Vagina (tissue), 2 donors: ENCODE data around the gene LIN37. TPM values are rescaled to one million over a fixed set of nuclear protein-coding genes. Genes with fewer than 3 reads are reported as not detected.

Experiments used
- DNase-seq, 2 donors: peaks; one replicate each; pipeline ENCODE4 v3.0.0-alpha.2; 2017; ENCODE audit errors: extremely low spot score in 2 of 2
- H3K27ac ChIP-seq: fragments of 200-600 bp; sonication (generic); one replicate; pipeline ENCODE4 v1.5.1; 2019
- H3K27me3 ChIP-seq: fragments of 200-600 bp; sonication (generic); one replicate; pipeline ENCODE4 v1.5.1; 2019
- H3K36me3 ChIP-seq, 2 donors: fragments of 200-600 bp; sonication (generic); one replicate each; pipeline ENCODE4 v1.5.1; 2017 to 2019
- H3K4me1 ChIP-seq: fragments of 200-600 bp; sonication (generic); one replicate; pipeline ENCODE4 v1.5.1; 2019
- H3K4me3 ChIP-seq, 2 donors: fragments of 200-600 bp; sonication (generic); 1 replicate in 1 of 2; 2 replicates in 1 of 2; pipeline ENCODE4 v1.5.1; 2016 to 2019
- H3K9me3 ChIP-seq: fragments of 200-600 bp; sonication (generic); one replicate; pipeline ENCODE4 v1.5.1; 2019
- CTCF ChIP-seq, 3 experiments: fragments of 450-650 bp in 2 of 3; fragments of 200-600 bp in 1 of 3; sonication (generic) in 1 of 3; IDR thresholded peaks; one replicate each; pipeline ENCODE4 v1.5.1; 2017 to 2019; ENCODE audit warnings: antibody characterized with exemption in 3 of 3, mild to moderate bottlenecking in 2 of 3, moderate library complexity in 2 of 3
- POLR2A ChIP-seq, 2 donors: fragments of 450-650 bp; IDR thresholded peaks; one replicate each; pipeline ENCODE4 v1.6.1; 2017; ENCODE audit warnings: antibody characterized with exemption in 2 of 2, mild to moderate bottlenecking in 2 of 2, moderate library complexity in 2 of 2
- POLR2AphosphoS5 ChIP-seq, 2 donors: sonication (generic); formaldehyde crosslinking; IDR thresholded peaks; one replicate each; pipeline ENCODE4 v1.9.0; 2017; ENCODE audit warnings: antibody characterized with exemption in 2 of 2, mild to moderate bottlenecking in 2 of 2, low read depth in 1 of 2; ENCODE audit not compliant: insufficient read depth in 1 of 2
- intact Hi-C: fragments of 100-400 bp; cut with DNase I; formaldehyde crosslinking; loops from one replicate; pipeline ENCODE4 v1.15.1; 2023
- total RNA-seq: library from RNA; depleted of rRNA; stranded (reverse); fragments of >200 nt; gene quantifications from one replicate; pipeline ENCODE4 v1.2.3, GENCODE V29; 2016

The LIN37 gene
- total RNA-seq, 1 donor from 2014 or later: 11.3 TPM

GRCh38 chr19:35744430-35745327, 3.7 kb upstream of the LIN37 start:
- Histone ChIP-seq H3K36me3 (no peaks in the 10 kb centered on the region), H3K9me3 (no peaks in the 10 kb centered on the region), H3K4me3 (peak overlapping the region; percentile 90 to 93), H3K27ac (peak overlapping the region; percentile 100), H3K27me3 (no peaks in the 10 kb centered on the region), H3K4me1 (peaks cover 51% of the 10 kb centered on the region)
- intact Hi-C loops: no loop called here
- TF ChIP-seq POLR2AphosphoS5 (IDR thresholded peaks at IDR 0.05; ENCODE audit: insufficient read depth in 1 of 2, low read depth in 1 of 2): peak in 1 of 2 donors; percentile 73
- TF ChIP-seq POLR2A (IDR thresholded peaks at IDR 0.05): no peak
- TF ChIP-seq CTCF (IDR thresholded peaks at IDR 0.05): peak in 2 of 3 experiments; percentile 30 to 47
- DNase-seq: peak in 1 of 2 donors; percentile 98

- intact Hi-C loops: no loop called here
- no peak for TF ChIP-seq POLR2A (IDR thresholded peaks at IDR 0.05)
- TF ChIP-seq POLR2AphosphoS5 (IDR thresholded peaks at IDR 0.05; ENCODE audit: insufficient read depth in 1 of 2, low read depth in 1 of 2): peak; percentile 75 to 98
- Histone ChIP-seq H3K27me3 (no peaks in the 10 kb centered on the region), H3K4me1 (peaks cover 53% of the 10 kb centered on the region), H3K27ac (peak within 1 kb of the TSS; percentile 100), H3K9me3 (no peaks in the 10 kb centered on the region), H3K4me3 (peak within 1 kb of the TSS; percentile 90 to 93), H3K36me3 (no peaks in the 10 kb centered on the region)
- DNase-seq: peak; percentile 99
These were observed 2.9 kb upstream of the LIN37 start, which contains the start of the genes PSENEN and U2AF1L4 for GRCh38 chr19:35745328-35746086. PSENEN (plus strand) TSS chr19:35745651; CDS start chr19:35745931, 280 bp downstream. U2AF1L4 (minus strand) TSS chr19:35745418; CDS start chr19:35745391, 27 bp downstream.

- no peaks in the 10 kb centered on the region for H3K36me3 ChIP-seq
- TF ChIP-seq CTCF (IDR thresholded peaks at IDR 0.05) (no peak), POLR2AphosphoS5 (IDR thresholded peaks at IDR 0.05; ENCODE audit: insufficient read depth in 1 of 2, low read depth in 1 of 2) (no peak), POLR2A (IDR thresholded peaks at IDR 0.05) (no peak)
- peak overlapping the region; percentile 100 for H3K27ac ChIP-seq
- no peak for DNase-seq
- peaks cover 48% of the 10 kb centered on the region for H3K4me1 ChIP-seq
- peak overlapping the region; percentile 90 to 93 for H3K4me3 ChIP-seq
- no peaks in the 10 kb centered on the region for H3K27me3 ChIP-seq
- no peaks in the 10 kb centered on the region for H3K9me3 ChIP-seq
- intact Hi-C loops: no loop called here
These were observed 2.3 kb upstream of the LIN37 start for GRCh38 chr19:35746087-35746462.

- H3K27ac ChIP-seq: no peak overlapping the region
- TF ChIP-seq CTCF (IDR thresholded peaks at IDR 0.05) (no peak), POLR2A (IDR thresholded peaks at IDR 0.05) (no peak), POLR2AphosphoS5 (IDR thresholded peaks at IDR 0.05; ENCODE audit: insufficient read depth in 1 of 2, low read depth in 1 of 2) (no peak)
- intact Hi-C loops: no loop called here
- no peaks in the 10 kb centered on the region for H3K27me3 ChIP-seq
- H3K4me1 ChIP-seq: peaks cover 45% of the 10 kb centered on the region
- H3K36me3 ChIP-seq: no peaks in the 10 kb centered on the region
- H3K9me3 ChIP-seq: no peaks in the 10 kb centered on the region
- no peak for DNase-seq
- H3K4me3 ChIP-seq: peak overlapping the region; percentile 90 to 93
These were observed 1.8 kb upstream of the LIN37 start for GRCh38 chr19:35746531-35746930.

- H3K9me3 ChIP-seq: no peaks in the 10 kb centered on the region
- H3K36me3 ChIP-seq: peaks cover 0 to 26% of the 10 kb centered on the region in 2 donors
- peaks cover 45% of the 10 kb centered on the region for H3K4me1 ChIP-seq
- no peak for DNase-seq
- H3K27me3 ChIP-seq: no peaks in the 10 kb centered on the region
- TF ChIP-seq CTCF (IDR thresholded peaks at IDR 0.05) (no peak), POLR2AphosphoS5 (IDR thresholded peaks at IDR 0.05; ENCODE audit: insufficient read depth in 1 of 2, low read depth in 1 of 2) (no peak), POLR2A (IDR thresholded peaks at IDR 0.05) (no peak)
- H3K4me3 ChIP-seq: no peak overlapping the region
- H3K27ac ChIP-seq: no peak overlapping the region
- intact Hi-C loops: no loop called here
These were observed 1.8 kb downstream of the LIN37 start for GRCh38 chr19:35750167-35750566.
